MM.1S (cell line): ENCODE measurements around the gene ABCA2.

Experiments
- DNase-seq: peaks from one replicate; pipeline ENCODE4 v3.0.0-alpha.2; 2015
- H2AFZ ChIP-seq: fragments of 300-600 bp; sonication (generic); 2 replicates; pipeline ENCODE4 v1.6.0; 2016; ENCODE audit warnings: antibody characterized with exemption, low read length
- H3F3A ChIP-seq: fragments of 300-600 bp; sonication (generic); 2 replicates; pipeline ENCODE4 v1.6.1; 2016; ENCODE audit warnings: mild to moderate bottlenecking, antibody characterized with exemption, low read length, moderate library complexity, mixed read lengths; ENCODE audit not compliant: insufficient read depth
- H3K27ac ChIP-seq: fragments of 300-600 bp; sonication (generic); 2 replicates; pipeline ENCODE4 v1.5.1; 2016; ENCODE audit warnings: mild to moderate bottlenecking, low read length
- H3K27me3 ChIP-seq: fragments of 300-600 bp; sonication (generic); replicated peaks from 2 replicates; pipeline ENCODE4 v1.6.0; 2016; ENCODE audit warnings: low read length; ENCODE audit not compliant: insufficient read depth
- H3K36me3 ChIP-seq: fragments of 300-600 bp; sonication (generic); replicated peaks from 2 replicates; pipeline ENCODE4 v1.6.1; 2016; ENCODE audit warnings: mild to moderate bottlenecking, low read length, mixed read lengths; ENCODE audit not compliant: insufficient read depth
- H3K4me1 ChIP-seq: fragments of 300-600 bp; sonication (generic); 2 replicates; pipeline ENCODE4 v1.6.1; 2016; ENCODE audit warnings: low read length, mixed read lengths
- H3K4me2 ChIP-seq: fragments of 300-600 bp; sonication (generic); 2 replicates; pipeline ENCODE4 v1.6.0; 2016; ENCODE audit warnings: low read depth, low read length
- H3K4me3 ChIP-seq: fragments of 300-600 bp; sonication (generic); 2 replicates; pipeline ENCODE4 v1.5.1; 2016; ENCODE audit warnings: low read length, mixed read lengths
- H3K79me2 ChIP-seq: fragments of 300-600 bp; sonication (generic); 2 replicates; pipeline ENCODE4 v1.6.1; 2016; ENCODE audit warnings: mixed run types, low read length, mixed read lengths
- H3K9ac ChIP-seq: fragments of 300-600 bp; sonication (generic); 2 replicates; pipeline ENCODE4 v1.6.1; 2016; ENCODE audit warnings: low read length, mixed read lengths
- H3K9me2 ChIP-seq: fragments of 300-600 bp; sonication (generic); replicated peaks from 2 replicates; pipeline ENCODE4 v1.6.1; 2016; ENCODE audit warnings: mild to moderate bottlenecking, low read length, mixed read lengths; ENCODE audit not compliant: insufficient read depth
- H3K9me3 ChIP-seq: fragments of 300-600 bp; sonication (generic); replicated peaks from 2 replicates; pipeline ENCODE4 v1.6.1; 2016; ENCODE audit warnings: mild to moderate bottlenecking, low read length, mixed read lengths; ENCODE audit not compliant: insufficient read depth
- H4K20me1 ChIP-seq: fragments of 300-600 bp; sonication (generic); 2 replicates; pipeline ENCODE4 v1.6.1; 2016; ENCODE audit warnings: mild to moderate bottlenecking, low read length, moderate library complexity, mixed read lengths; ENCODE audit not compliant: insufficient read depth
- CTCF ChIP-seq: fragments of 300-600 bp; sonication (generic); IDR thresholded peaks from 2 replicates; pipeline ENCODE4 v1.5.1; 2016; ENCODE audit warnings: antibody characterized with exemption, low read length, mixed read lengths
- EZH2 ChIP-seq: fragments of 300-600 bp; sonication (generic); optimal IDR thresholded peaks from 2 replicates; pipeline ENCODE3; 2017; ENCODE audit warnings: low read depth, mild to moderate bottlenecking, antibody characterized with exemption, low read length, mixed read lengths
- EZH2phosphoT487 ChIP-seq: fragments of 300-600 bp; sonication (generic); IDR thresholded peaks from 2 replicates; pipeline ENCODE4 v1.6.1; 2018; ENCODE audit warnings: antibody characterized with exemption, low read length

Gene ABCA2

GRCh38 chr9:136992819-136993369, 35.1 kb downstream of the ABCA2 start:
- Histone ChIP-seq H3K79me2 (no peaks in the 10 kb centered on the region), H3K4me1 (no peaks in the 10 kb centered on the region), H3K36me3 (no peaks in the 10 kb centered on the region), H3F3A (no peaks in the 10 kb centered on the region; the same call in 1 of the 2 replicates), H3K9ac (peak overlapping the region; percentile 62; the same call in 1 of the 2 replicates), H3K4me3 (peak overlapping the region; percentile 49), H3K27ac (no peak overlapping the region), H3K9me3 (no peaks in the 10 kb centered on the region), H3K27me3 (peaks cover 53% of the 10 kb centered on the region), H2AFZ (peak overlapping the region; percentile 65; the same call in 1 of the 2 replicates), H3K9me2 (no peaks in the 10 kb centered on the region), H3K4me2 (peak overlapping the region; percentile 74), H4K20me1 (no peaks in the 10 kb centered on the region)
- TF ChIP-seq EZH2phosphoT487 (no peak), CTCF (no peak), EZH2 (no peak)
- no peak for DNase-seq

DNA sequence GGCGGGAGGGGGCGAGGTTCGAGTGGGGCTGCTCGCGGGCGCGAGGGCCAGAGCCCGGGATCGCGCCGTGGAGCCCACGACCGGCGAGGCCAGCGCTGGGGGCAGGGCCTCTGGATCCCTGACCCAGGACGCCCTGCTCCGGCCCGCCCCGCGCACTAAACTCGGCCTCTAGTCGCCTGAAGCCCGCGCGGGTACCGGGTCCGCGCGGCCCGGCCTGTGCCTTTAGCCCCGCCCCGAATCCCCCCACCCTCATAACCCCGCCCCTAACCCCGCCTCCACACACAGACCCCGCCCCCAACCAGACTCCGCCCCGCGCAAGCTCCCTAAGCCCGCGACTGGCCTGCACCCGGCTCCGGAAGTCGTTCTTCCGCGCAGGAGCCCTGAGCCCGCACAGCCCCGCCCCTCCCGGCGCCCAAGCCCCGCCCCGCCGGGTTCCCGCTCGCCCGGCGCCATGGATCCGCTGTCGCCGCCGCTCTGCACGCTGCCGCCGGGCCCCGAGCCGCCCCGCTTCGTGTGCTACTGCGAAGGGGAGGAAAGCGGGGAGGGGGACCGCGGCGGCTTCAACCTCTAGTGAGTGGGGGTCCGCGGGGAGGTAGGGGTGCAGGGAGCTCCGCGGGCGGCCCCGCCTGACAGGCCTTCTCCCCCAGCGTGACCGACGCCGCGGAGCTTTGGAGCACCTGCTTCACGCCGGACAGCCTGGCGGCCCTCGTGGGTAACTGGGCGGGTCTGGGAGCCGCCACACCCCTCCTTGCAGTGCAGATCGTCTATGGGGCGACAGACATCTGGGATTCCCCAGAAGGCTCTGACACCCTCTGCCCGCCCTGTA, 35.8 kb downstream of the ABCA2 start, which contains the start of gene PAXX:
Gene PAXX, plus strand, starts transcription at position 430 of the 826 bp plus-strand sequence. Its CDS starts 22 bp downstream, at position 452.
- Histone ChIP-seq H3K79me2 (no peaks in the 10 kb centered on the region), H3F3A (no peaks in the 10 kb centered on the region; the same call in 1 of the 2 replicates), H3K4me2 (peak within 1 kb of the TSS; percentile 74), H3K36me3 (no peaks in the 10 kb centered on the region), H3K9me3 (no peaks in the 10 kb centered on the region), H3K4me3 (peak within 1 kb of the TSS; percentile 49), H3K9me2 (no peaks in the 10 kb centered on the region), H3K27me3 (peaks cover 53% of the 10 kb centered on the region), H2AFZ (peak within 1 kb of the TSS; percentile 65; the same call in 1 of the 2 replicates), H3K27ac (peak within 1 kb of the TSS; percentile 31; the same call in 1 of the 2 replicates), H4K20me1 (no peaks in the 10 kb centered on the region), H3K9ac (peak within 1 kb of the TSS; percentile 62), H3K4me1 (no peaks in the 10 kb centered on the region)
- peak; percentile 81 for DNase-seq
- no peak for TF ChIP-seq EZH2phosphoT487
- no peak for TF ChIP-seq EZH2
- no peak for TF ChIP-seq CTCF

- DNase-seq = no peak
- H3K27ac ChIP-seq = no peak overlapping the region
- H3K4me3 ChIP-seq = no peak overlapping the region
- no peaks in the 10 kb centered on the region; the same call in 1 of the 2 replicates for H3F3A ChIP-seq
- TF ChIP-seq EZH2 (no peak), CTCF (no peak), EZH2phosphoT487 (no peak)
- H2AFZ ChIP-seq = no peak overlapping the region
- no peaks in the 10 kb centered on the region for H3K4me1 ChIP-seq
- no peak overlapping the region for H3K9ac ChIP-seq
- H3K4me2 ChIP-seq = no peak overlapping the region
- no peaks in the 10 kb centered on the region for H3K36me3 ChIP-seq
- no peaks in the 10 kb centered on the region for H3K9me2 ChIP-seq
- no peaks in the 10 kb centered on the region for H4K20me1 ChIP-seq
- H3K79me2 ChIP-seq = no peaks in the 10 kb centered on the region
- peaks cover 55% of the 10 kb centered on the region for H3K27me3 ChIP-seq
- no peaks in the 10 kb centered on the region for H3K9me3 ChIP-seq
Observed at GRCh38 chr9:136990242-136990911, 37.7 kb downstream of the ABCA2 start.
